HG02678 (cell line): Measurements from ENCODE around the gene MRTFA.
A peak's percentile ranks its signal among the peaks of the same experiment; 100 is the strongest.
"Not testable (repeated sequence)": the region's sequence is repeated elsewhere in the genome, so short reads cannot be mapped to it uniquely, and the experiment has no call there.

Experiments used
- ATAC-seq: cut with Tn5 transposase; IDR thresholded peaks from one replicate; pipeline ENCODE4 v1.9.1; 2021; ENCODE audit warnings: mild to moderate bottlenecking, moderate library complexity; ENCODE audit not compliant: unreplicated experiment

MRTFA gene

GRCh38 chr22:40660730-40661129 lies 24.2 kb upstream of the MRTFA start:
- ATAC-seq, result no peak

- ATAC-seq, result no peak
Measured at GRCh38 chr22:40659166-40659565, 22.6 kb upstream of the MRTFA start.

- ATAC-seq, result not testable (repeated sequence)
Measured at GRCh38 chr22:40656651-40657050, 20.1 kb upstream of the MRTFA start.

GRCh38 chr22:40655941-40656340 lies 19.4 kb upstream of the MRTFA start:
- not testable (repeated sequence) for ATAC-seq

- ATAC-seq, result no peak
Measured at GRCh38 chr22:40654522-40655167, 18.1 kb upstream of the MRTFA start.

GRCh38 chr22:40653361-40653760 lies 16.8 kb upstream of the MRTFA start:
- no peak for ATAC-seq

GRCh38 chr22:40651563-40652501 lies 15.3 kb upstream of the MRTFA start:
- no peak for ATAC-seq

GRCh38 chr22:40651057-40651456 lies 14.5 kb upstream of the MRTFA start:
- ATAC-seq, result no peak

GRCh38 chr22:40648386-40648785 lies 11.9 kb upstream of the MRTFA start:
- ATAC-seq, result no peak

- ATAC-seq, result no peak
Measured at GRCh38 chr22:40645579-40646197, 9.2 kb upstream of the MRTFA start.

GRCh38 chr22:40642316-40642715 lies 5.8 kb upstream of the MRTFA start:
- no peak for ATAC-seq

- ATAC-seq, result no peak
Measured at GRCh38 chr22:40641269-40641668, 4.8 kb upstream of the MRTFA start.

- ATAC-seq, result no peak
Measured at GRCh38 chr22:40638261-40638660, 1.7 kb upstream of the MRTFA start.

- ATAC-seq, result no peak
Measured at GRCh38 chr22:40637183-40638150, 948 bp upstream of the MRTFA start.

- ATAC-seq, result peak; percentile 12
Measured at GRCh38 chr22:40635940-40636379, 559 bp downstream of the MRTFA start.

- ATAC-seq, result no peak
Measured at GRCh38 chr22:40635043-40635939, 1.2 kb downstream of the MRTFA start.

GRCh38 chr22:40634119-40634903 lies 2.2 kb downstream of the MRTFA start:
- ATAC-seq, result no peak

GRCh38 chr22:40633036-40633435 lies 3.5 kb downstream of the MRTFA start:
- no peak for ATAC-seq

- ATAC-seq, result no peak
Measured at GRCh38 chr22:40631925-40632324, 4.6 kb downstream of the MRTFA start.
